ENCODE data around the gene CLCNKA.
"Not testable (repeated sequence)": the region's sequence is repeated elsewhere in the genome, so short reads cannot be mapped to it uniquely, and the experiment has no call there.

The CLCNKA gene

DNA sequence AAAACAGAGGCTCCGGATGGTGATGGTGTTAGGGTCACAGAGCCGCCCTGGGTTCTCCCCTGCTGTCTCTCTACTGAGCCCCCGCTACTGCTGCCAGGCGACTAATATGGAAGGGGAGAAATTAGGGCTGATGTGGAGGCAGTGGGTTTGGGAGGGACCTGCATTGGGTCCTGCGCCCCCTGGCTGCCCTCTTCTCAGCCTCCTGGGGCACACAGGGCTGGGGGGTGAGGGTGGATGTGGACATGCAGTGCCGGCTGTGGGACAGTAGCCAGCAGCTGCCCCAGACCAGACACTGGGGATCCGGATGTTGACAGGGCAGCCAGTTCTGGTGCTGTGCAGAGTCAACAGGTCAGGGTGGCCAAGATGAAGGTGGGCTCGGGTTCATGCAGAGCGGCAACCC lies 20.3 kb downstream of the CLCNKA start:
- no peak for DNase-seq (ENCODE audit: low read depth)

DNA sequence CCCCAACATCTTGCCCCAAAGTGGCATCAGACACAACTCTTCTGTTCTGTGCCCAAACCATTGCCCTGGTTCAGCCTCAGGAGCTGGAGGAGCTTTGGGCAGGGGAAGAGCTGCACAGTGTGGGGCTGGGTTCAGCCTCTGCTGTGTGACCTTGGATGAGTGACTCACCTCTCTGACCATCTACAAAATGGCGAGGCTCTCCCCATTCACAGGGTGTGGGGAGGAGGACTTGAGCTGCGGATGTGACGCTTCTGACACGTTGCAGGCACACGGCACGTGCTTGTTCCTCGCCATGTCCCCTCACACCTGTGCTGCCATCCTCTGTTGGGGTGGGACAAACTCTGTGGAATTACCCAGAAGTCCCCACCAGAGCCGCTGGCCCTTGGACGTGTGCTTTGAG lies 20.8 kb downstream of the CLCNKA start:
- not testable (repeated sequence) for DNase-seq (ENCODE audit: low read depth)

DNA sequence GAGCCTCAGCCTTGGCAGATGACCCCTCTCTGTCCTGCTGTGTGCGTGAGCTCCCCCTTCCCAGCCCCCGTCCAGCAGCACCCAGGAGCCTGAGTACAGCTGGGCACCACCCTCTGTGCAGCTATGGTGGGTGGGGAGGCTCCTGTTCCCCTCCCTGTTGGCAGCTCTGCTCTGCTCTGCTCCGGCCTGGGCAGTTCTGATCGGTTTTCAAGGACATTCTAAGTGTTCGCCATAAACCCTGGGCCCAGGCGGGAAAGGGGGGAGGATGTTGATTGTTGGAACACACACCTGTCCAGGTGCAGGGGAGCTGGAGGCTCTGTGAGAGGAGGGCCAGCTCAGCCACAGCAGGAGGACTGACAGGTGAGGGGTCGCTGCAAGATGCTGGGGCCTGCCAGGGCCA lies 21.7 kb downstream of the CLCNKA start, which contains the start of gene CLCNKB:
CLCNKB (plus strand) TSS at position 262 of the 400 bp plus-strand sequence. CDS start 711 bp downstream, outside the sequence.
- DNase-seq (ENCODE audit: low read depth), result no peak

DNA sequence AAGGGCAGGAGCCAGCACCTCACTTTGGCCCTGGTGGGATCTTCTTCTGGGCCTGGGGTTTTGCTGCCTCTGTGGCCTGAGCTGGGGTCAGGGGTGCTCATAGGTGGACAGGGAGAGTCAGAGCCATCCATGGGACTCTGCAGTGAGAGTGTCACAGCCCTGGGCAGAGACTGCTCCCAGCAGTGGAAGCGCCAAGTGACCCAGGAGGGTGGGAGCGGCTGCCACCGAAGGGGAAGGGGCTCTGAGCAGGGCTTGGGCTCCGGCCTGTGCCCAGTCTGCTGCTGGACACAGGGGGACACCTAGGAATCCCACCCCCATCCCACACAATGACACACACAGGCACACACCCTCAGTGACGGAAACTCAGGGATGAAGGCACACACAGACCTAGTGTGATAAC lies 22.1 kb downstream of the CLCNKA start:
- DNase-seq (ENCODE audit: low read depth), result no peak

DNA sequence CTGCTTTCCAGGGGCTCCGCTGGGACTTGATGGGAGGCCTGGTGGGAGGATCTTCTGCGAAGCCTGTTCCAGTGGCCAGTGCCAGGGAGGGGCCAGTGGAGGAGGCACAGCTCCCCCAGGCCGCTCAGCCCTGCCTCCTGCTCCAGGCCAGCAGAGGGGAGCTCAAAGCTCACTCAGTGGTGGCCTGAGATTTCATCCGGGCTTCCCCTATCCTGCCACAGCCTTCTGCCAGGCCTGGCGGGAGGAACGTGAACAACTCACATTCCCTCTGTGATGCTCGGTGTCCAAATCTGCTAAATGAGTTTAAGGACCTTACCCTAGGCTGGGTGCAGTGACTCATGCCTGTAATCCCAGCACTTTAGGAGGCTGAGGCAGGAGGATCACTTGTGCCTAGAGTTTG lies 25.0 kb downstream of the CLCNKA start:
- DNase-seq (ENCODE audit: low read depth), result no peak

DNA sequence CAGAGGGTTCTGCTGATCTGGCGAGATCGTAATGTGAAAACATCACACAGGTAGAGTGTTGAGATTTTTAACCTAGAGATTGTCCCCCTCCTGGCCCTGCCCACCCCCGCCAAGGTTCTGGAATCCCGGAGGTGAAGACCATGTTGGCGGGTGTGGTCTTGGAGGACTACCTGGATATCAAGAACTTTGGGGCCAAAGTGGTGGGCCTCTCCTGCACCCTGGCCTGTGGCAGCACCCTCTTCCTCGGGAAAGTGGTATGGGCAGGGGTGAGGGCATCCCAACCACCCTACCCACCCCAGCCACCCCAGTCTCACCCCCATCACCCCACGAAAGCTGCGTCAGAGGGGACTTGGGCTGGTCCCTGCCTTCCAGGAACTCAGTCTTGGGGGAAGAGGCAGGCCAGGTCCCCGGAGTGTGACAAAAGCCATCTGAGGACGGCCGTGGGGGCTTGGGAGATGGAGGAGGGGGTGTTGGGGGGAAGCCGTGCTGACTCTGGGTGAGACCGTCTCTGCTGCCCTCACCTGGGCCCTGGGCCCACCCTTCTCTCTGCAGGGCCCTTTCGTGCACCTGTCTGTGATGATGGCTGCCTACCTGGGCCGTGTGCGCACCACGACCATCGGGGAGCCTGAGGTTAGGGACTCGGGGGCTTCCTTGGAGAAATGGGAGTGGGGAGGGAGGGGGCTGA lies 26.1 kb downstream of the CLCNKA start:
- no peak for DNase-seq (ENCODE audit: low read depth)

DNA sequence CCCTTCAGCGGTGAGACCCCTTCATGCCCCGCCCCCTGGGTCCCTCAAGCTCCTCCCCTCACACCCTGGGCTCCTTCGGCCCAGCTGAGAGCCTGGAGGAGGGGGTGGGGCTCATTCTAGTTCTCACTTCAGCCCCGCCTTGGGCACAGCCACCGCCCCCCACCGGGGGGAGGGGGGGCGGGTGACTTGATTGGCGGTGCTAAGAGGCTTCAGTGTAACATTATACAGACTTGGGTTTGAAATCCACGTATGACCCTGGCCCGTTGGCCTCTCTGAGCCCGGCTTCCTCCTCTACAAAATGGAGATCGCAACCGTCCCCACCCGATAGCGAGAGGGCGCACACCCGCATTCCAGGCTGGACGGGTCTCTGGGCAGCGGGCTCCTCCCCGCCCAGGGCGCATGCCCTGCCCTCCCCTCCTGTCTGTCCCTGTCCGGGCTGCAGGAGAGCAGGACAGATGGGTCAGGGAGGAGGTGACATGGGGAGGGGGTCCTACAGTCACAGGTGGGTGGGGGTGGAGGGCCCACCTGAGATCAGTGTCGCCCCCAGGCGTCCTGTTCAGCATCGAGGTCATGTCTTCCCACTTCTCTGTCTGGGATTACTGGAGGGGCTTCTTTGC lies 26.8 kb downstream of the CLCNKA start:
- DNase-seq (ENCODE audit: low read depth), result no peak

DNA sequence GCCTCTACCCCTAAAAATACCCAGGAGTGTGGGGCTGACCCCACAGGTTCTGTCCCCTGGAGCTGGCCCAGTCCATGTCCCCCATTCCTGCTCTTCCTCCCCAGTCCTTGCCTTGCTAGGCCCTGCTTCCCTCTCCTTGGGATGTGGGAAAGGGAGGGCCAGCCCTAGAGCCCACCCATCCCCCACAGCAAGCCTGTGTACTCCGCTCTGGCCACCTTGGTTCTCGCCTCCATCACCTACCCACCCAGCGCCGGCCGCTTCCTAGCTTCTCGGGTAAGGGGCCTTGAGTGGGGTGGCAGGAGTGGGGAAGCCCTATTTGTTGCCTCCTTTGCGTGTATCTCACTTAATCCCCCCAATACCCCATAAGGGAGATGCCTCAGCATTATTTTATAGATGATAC lies 28.5 kb downstream of the CLCNKA start:
- DNase-seq (ENCODE audit: low read depth), result no peak

DNA sequence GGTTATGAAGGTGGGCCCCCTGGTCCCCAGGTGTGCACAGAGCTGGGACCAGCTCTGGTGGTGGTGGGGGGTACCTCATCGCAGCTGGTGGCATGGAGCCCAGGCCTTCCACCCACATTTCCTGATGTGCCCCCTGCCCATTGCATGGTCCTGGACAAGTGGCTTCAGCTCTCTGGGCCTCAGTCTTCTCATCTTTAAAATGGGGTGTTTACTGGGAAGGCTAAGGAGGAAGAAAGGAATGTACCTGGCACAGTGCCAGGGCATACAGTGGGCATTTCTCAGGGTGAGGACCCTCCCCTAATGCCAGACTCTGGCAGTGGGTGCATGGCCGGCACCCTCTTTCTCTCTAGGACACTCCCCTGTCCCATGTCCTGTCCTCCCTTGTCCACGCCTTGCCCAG lies 29.2 kb downstream of the CLCNKA start:
- no peak for DNase-seq (ENCODE audit: low read depth)

DNA sequence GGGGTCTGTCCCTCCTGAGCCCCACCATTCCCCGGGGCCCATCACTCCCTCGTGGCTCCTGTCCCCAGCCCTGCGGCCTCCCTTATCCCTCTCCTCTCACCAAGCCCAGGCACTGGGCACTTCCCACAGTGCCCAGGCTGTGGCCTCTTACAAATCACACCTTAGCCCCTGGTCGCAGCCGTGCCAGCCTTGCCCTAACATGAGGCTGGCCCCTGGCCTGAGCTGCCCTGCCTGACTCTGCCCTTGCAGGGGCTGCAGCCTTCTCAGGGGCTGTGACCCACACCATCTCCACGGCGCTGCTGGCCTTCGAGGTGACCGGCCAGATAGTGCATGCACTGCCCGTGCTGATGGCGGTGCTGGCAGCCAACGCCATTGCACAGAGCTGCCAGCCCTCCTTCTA lies 30.1 kb downstream of the CLCNKA start:
- DNase-seq (ENCODE audit: low read depth), result not testable (repeated sequence)

DNA sequence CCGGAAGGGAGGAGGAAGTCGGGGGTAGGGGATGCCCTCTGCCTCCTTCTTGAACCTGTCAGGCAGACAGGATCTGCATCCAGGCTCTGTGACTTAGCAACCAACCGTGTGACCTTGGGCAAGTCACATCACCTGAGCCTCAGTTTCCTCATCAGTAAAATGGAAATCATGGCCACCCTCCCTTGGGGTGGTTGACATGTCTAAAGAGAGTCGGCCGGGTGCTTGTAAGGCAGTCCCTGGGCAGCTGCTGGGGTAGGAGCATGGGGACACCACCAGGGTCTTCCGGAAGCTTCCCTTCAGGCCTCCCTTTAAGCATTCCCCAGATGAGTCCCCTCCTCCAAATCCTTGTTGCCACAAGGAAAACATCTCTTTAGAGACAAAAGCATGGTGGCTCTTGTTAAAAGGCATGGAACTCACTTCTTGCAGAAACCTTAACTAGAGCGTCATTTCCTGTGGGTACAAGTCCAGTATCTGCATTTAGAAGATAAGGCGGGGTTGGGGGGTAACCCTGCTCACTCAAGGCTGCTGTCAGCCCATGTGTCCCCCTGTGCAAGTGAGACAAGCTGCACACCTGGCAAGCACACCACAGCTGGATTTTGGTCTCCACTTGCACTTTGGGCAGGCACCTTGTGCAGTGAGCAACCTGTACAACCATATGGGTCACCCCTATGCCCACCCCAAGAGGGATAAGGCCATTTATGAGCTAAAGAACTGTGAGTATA lies 32.1 kb downstream of the CLCNKA start:
- no peak for DNase-seq (ENCODE audit: low read depth)

DNA sequence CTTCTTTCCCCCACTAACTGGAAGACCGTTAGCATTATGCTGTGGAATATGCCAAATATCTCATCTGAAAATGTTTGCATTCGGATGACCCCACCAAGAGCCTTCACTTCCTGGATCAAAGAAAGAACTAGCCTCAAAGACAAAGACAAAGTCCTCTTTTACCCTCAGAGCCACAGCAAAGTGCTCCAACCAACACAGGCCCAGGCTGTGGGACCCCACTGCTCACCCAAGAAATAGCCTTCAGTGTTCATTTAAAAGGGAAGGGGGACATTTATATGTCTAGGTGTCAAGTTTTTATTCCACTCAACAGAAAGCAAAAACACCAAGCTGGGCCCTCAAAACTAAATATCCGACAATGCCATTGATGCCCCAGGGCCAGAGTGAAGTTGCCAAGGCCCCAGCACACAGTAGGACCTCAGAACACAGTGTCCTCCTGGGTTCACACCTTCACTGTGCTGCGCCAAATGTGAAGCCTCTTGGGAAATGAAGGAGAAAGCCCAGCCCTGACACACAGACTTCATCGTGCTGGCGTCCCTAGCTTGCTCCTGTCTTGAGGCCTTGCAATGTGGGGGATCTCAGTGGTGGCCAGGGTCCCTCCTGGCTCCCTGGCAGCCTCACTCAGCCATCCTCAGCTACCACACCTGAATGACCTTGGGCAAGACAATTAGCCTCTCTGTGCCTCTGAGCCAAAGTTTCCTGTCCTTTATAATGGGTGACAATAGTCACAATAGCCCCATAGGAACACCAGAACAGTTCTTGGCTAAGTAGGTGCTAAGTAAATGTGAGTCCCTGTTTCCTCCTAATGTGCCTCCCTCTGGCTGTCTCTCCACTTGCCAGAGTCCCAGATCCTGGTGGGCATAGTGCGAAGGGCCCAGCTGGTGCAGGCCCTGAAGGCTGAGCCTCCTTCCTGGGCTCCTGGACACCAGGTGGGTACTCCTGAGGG lies 33.0 kb downstream of the CLCNKA start:
- no peak for DNase-seq (ENCODE audit: low read depth)

DNA sequence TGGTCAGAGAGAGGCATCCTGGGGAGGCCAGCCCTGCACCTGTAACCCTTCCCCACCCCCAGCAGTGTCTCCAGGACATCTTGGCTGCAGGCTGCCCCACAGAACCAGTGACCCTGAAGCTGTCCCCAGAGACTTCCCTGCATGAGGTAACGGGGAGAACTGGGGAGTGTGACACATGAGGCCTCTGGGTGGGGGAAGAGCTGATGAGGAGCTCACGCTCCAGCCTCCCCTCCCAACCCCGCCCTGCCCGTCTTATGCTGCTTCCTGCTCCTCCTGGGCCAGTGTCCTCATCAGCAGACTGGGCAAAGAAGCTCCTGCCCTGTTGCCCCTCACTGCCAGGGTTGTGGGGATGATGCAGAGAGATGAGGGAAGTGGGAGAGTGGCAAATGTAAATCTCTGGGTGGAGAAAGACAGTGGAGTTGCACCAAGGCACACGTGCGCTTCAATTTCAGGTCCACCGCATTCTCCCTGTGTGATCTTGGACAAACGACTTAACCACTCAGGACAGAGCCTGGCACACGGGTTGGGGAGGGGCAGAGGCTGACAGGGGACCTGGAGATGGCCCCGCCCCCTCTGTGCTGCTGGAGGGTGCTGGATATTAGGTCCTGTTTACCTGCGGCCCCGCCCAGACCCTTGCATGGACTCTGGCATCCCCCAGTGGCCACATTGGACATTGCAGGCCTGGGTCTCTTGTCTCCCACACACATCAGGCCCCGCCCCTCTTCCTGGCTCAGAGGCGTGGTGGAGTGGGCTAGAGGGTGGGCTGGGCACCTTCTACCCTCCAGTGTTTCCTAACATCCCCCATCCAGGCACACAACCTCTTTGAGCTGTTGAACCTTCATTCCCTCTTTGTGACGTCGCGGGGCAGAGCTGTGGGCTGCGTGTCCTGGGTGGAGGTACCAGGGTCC lies 34.0 kb downstream of the CLCNKA start:
- no peak for DNase-seq (ENCODE audit: low read depth)

DNA sequence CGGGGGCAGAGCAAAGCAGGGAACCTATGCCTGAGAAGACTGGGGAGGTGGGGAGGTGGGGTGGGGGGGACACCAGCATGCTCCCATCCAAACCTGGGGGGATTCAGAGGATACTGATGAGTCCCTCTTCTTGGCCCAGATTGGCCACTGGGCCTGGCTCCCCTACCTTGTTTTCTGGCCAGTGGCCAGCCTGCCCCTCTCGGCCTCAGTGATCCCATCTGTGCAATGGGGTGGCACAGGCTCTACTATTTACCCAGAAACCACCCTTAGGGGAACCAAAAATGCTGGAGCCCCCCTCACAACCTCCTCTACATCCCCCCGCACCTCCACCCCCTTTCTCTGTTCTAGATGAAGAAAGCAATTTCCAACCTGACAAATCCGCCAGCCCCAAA lies 34.7 kb downstream of the CLCNKA start:
- DNase-seq (ENCODE audit: low read depth), result not testable (repeated sequence)

DNA sequence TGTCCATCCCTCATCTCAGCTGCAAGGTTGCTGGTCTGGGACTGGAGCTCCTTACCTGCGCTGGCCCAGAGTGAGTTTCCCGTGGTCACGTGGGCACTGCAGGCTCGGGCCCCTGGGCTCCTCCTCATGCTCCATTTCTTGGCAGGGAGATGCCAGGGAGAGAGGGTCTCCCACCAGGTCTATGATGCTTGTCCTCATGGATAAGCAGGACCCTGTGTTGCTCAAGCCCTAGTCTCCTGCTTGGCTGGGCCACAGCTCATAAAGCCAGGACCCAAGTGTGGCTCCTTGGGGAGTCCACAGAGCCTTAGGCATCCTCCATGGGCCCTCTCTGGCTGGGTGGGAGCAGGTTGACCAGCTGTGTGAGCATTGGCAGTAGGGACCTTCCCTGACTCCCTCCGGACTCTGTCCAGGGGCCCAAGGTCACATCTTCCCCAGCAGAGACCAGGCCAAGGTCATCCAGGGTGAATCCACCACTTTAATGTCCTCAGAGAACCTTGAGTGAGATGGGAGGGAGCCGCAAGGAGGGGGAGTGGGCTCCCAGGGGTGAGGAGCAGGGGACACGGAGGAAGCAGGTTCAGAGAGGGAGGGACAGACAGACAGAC lies 35.6 kb downstream of the CLCNKA start:
- not testable (repeated sequence) for DNase-seq (ENCODE audit: low read depth)

DNA sequence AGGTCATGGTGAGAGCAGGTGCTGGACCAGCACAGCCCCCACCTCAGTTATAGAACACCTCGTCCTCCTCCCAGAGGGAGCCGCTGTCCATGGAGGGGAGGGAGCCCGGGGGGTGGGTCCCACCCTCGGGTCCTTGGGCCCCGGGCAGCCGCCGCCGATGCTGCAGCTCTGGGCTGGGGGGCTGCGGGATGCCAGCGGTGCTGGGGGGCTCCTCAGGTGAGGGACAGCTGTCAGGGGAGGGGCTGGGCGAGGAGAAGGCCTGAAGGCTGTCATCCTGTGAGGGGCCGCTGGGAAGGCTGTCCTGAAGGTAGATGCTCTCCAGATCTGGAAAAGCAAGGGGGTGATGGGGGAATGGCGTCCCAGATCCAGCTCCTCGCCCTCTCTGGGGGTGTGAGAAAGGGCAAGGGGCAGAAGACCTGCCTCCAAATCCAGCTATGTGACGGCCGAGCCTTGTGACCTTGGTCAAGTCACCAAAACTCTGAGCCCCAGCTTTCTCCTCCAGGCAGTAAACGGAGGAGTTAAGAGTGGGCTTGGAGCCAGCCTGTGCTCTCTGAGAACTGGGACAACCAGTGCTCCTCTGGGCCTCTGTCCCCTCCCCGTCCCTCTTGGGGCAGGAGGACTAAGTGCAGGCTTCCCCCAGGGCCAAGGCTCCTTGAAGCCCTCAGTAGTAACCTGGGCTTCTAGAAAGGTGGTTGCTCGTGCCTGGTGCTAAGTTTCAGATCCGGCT lies 36.7 kb downstream of the CLCNKA start:
- not testable (repeated sequence) for DNase-seq (ENCODE audit: low read depth)

DNA sequence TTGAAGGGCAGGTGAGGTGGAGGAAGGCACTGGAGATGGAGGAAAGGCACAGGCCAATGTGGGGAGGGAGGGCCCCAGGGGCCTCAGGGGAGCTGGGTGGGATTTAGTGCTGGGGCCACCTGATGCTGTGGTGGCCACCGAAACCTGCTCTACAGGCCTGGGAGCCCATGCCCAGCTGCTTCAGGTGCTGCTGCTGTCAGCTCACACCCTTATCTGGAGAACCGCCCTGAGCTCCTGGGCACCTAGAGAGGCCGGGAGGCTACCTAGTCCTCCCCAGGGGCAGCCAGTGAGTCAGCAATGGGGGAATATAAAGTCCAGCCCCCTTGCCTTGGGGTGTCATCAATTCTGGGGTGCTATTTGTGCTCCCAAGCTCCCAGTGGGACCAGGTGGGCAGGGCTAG lies 39.4 kb downstream of the CLCNKA start:
- DNase-seq (ENCODE audit: low read depth), result no peak

DNA sequence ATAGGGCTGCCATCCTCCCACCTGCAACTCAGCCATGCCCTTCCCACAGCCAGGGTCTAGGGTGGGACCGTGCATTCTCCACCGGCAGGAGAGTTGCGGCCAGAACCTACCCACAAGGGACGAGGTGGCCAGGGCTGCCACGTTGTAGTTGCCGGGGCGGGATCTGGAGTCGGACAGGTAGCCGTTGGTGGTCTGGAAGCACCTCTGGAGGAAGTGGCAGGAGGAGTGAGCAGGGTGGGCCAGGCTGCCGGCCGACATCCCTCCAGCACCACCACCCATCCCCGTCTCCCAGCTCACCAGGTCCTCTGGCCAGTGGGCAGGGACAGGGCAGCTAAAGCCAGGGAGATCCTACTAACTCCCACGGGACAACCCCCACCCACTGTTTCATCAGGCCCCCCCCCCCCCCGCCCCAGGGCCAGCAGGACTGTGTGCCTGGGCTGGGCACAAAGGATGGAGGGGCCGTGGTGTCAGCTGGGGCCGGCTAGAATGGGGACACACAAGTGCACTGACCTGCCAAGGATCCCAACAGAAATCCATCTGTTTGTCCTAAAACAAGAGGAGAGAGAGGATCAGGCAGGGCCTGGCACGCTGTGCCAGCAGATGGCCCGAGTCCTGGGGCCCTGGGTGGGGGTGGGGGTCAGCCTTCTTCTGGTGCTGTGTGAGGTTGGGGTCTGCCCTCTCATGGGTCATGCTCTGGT lies 40.3 kb downstream of the CLCNKA start:
- not testable (repeated sequence) for DNase-seq (ENCODE audit: low read depth)

DNA sequence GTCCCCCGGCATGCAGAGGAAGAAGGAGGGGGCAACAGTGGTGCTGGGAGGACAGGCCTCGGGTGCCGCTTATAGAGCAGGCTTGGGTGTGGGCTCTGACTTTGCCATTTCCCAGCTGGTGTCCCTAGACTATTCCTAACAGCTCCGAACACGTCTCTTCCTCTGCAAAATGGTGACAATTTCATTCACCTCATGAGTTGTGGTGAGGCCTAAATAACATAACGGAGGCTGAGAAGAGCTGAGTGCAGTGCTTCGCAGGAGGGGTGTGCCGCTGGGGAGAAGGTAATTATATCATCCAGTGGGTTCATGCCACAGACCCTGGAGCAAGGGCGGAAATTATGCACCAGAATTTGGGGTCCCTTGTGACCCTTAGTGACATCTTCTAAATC lies 40.8 kb downstream of the CLCNKA start:
- not testable (repeated sequence) for DNase-seq (ENCODE audit: low read depth)

All from GM04503 (cell line).